HG02938 (cell line): ENCODE results near the gene RSBN1L.
"Not testable (repeated sequence)": the region's sequence is repeated elsewhere in the genome, so short reads cannot be mapped to it uniquely, and the experiment has no call there.

Experiments used
- ATAC-seq: cut with Tn5 transposase; IDR thresholded peaks from one replicate; pipeline ENCODE4 v1.9.1; 2021; ENCODE audit warnings: mild to moderate bottlenecking, moderate library complexity; ENCODE audit not compliant: unreplicated experiment

RSBN1L gene

GRCh38 chr7:77765481-77765880 is 69.2 kb downstream of the RSBN1L start:
- ATAC-seq = no peak

GRCh38 chr7:77765906-77766800 is 69.9 kb downstream of the RSBN1L start:
- no peak for ATAC-seq

DNA sequence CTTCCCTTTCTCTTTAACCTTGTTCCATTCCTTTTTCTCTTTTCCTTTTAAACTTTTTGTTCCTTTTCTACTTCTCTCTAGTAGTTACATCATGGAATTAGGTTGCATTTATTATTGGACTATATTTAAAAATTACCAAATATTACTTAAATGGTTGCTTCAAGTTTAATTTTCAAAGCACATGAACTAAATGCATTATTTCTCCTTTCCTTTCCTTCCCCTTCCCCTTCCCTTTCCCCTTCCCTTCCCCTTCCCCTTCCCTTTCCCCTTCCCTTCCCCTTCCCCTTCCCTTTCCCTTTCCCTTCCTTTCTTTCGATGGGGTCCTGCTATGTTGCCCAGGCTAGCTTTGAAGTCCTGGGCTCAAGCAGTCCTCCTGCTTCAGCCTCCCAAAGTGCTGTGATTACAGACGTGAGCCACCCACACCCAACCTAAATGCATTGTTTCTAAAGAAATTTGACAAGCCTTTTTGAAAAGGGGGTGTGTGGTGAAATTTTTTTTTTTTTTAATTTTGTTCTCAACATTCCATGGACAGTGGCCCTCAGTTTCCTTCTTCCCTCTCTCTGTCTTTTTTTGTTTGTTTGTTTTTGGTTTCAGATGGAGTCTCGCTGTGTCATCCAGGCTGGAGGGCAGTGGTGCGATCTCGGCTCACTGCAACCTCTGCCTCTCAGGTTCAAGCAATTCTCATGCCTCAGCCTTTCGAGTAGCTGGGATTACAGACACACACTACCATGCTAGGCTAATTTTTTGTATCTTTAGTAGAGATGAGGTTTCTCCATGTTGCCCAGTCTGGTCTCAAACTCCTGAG is 70.7 kb downstream of the RSBN1L start:
- ATAC-seq = no peak

DNA sequence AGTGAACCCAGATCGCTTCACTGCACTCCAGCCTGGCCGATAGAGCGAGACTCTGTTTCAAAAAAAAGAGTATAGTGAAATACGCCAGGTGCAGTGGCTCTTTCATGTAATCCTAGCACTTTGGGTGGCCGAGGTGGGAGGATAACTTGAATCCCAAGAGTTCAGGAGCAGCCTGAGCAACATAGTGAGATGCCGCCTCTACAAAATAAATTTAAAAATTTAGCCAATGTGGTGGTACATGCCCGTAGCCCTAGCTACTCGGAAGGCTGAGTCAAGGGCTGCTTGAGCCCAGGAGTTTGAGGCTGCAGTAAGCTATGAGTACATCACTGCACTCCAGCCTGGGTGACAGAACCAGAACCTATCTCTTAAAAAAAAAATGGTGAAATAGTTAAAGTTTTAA is 74.1 kb downstream of the RSBN1L start:
- ATAC-seq = no peak

DNA sequence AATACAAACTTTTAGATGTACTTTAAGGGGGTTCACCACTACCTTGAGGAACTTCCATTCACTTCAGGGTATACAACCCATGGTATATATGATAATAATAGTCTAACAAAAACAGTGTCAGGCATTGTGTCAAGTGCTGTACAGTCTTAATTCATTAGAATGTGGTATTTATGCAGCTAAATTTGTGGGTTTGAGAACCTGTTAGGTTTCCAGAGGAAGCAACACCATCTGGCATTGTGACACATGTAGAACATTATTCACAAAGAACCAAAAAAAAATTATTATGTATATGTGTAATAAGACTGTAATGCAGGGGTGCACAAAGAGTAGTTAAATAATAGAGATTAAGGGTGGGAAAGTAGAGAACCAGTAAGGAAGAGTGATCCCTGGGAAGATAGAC is 75.6 kb downstream of the RSBN1L start:
- no peak for ATAC-seq

- ATAC-seq = no peak
Measured at GRCh38 chr7:77778535-77778934, 82.3 kb downstream of the RSBN1L start.

DNA sequence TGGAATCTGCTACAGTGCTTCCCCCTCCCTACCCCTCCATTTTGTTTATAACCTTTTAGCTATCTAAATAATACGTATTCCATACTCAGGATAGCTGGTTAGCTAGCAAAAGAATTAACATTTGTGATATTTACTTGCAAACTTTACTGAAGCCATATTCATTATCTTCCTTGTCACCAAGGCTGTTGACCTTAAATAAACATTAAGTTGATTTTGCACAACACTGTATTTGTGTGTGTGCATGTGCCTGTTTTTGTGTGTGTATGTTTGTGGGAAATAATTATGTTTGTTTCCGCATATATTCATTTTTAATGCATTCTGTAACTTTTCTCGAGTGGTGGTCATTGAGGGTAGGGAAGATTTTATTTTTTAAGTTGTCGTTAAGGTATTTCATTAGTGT is 86.1 kb downstream of the RSBN1L start:
- no peak for ATAC-seq

DNA sequence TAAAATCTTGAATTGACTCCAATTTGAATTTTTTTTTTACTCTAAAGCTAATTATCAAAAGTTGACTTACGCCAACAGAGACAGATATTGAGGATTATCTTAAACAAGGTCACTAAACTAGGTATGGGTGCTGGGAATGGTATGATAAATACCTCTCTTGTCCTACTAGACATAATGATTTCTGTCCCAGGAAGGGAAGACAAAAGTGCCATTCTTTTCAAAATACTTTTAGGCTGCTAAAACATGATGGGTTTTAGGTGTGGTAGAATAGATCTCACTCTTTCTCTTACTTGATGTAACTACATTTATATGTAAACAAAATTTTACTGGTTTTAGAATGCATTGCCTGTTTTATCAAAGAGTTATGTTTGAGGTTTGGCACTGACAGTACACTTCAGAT is 86.9 kb downstream of the RSBN1L start:
- ATAC-seq = no peak

- ATAC-seq = no peak
Measured at GRCh38 chr7:77783545-77783944, 87.3 kb downstream of the RSBN1L start.

- not testable (repeated sequence) for ATAC-seq
Measured at GRCh38 chr7:77784426-77784825, 88.2 kb downstream of the RSBN1L start.

GRCh38 chr7:77786018-77786417 is 89.8 kb downstream of the RSBN1L start:
- no peak for ATAC-seq

- ATAC-seq = no peak
Measured at GRCh38 chr7:77786741-77787140, 90.5 kb downstream of the RSBN1L start.

DNA sequence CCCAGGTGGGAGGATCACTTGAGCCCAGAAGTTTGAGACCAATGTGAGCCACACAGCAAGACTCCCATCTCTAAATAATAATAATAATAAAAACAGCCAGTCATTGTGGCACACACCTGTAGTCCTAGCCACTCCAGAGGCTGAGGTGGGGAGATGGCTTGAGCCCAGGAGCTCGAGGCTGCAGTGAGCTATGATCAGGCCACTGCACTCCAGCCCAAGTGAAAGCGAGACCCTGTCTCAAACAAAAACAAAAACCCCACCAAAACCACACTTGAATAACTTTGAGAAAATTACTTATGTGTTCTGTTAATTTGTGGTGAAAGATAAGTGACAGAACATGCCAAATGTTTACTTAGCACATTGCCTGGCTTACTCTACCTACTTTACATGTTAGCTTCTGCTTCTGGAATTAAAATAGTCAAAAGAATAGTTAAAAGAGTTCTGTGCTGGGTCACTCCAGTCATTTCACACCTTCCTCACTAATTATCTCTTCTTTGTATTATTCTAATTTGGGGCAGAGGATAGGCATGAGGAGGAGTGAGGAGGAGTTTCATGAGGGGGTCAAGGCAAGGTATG is 92.2 kb downstream of the RSBN1L start:
- peak; percentile 50 for ATAC-seq

GRCh38 chr7:77791336-77791735 is 95.1 kb downstream of the RSBN1L start:
- ATAC-seq = no peak

DNA sequence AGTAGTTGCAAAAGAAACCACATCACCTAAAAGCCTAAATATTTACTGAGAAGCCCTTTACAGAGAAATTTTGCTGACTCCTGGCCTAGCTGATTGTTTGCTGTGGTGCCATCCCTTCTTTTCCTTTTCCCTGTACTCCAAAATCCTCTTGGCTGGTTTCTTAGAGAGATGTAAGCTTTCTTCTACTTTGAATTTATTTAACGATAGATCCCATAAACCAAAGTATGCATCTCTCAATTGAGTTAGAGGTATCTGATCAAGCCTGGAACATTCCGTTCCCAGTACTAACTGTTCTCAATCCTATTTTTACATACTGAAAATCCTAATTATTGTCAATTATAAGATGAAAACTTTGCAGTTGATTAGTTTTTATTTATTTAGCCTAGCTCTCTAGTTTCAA is 95.7 kb downstream of the RSBN1L start:
- ATAC-seq = no peak

- no peak for ATAC-seq
Measured at GRCh38 chr7:77794000-77794399, 97.7 kb downstream of the RSBN1L start.

- ATAC-seq = no peak
Measured at GRCh38 chr7:77796109-77796508, 99.8 kb downstream of the RSBN1L start.

GRCh38 chr7:77796960-77797359 is 100.7 kb downstream of the RSBN1L start:
- no peak for ATAC-seq

- ATAC-seq = peak; percentile 31
Measured at GRCh38 chr7:77797734-77798393, 101.6 kb downstream of the RSBN1L start.

GRCh38 chr7:77798394-77799077 is 102.3 kb downstream of the RSBN1L start, which contains the start of the genes PHTF2 and TMEM60:
Gene PHTF2 (plus strand): TSS chr7:77798773.
Gene TMEM60 (minus strand): TSS chr7:77798434. CDS start chr7:77794373, 4,061 bp downstream.
- ATAC-seq = peak; percentile 90
